GM11168 (cell line): ENCODE results near the gene YIF1A.

Experiments used
- in situ Hi-C: fragments of 300-500 bp; cut with MboI; formaldehyde crosslinking; loops from one replicate; pipeline ENCODE4 v1.12.0; 2022; ENCODE audit warnings: low sequenced_read_pairs; ENCODE audit not compliant: unreplicated experiment

The YIF1A gene

GRCh38 chr11:66275396-66275795 is 13.5 kb downstream of the YIF1A start:
- in situ Hi-C loops: no loop called here

- in situ Hi-C loops: no loop called here
These were observed 14.7 kb downstream of the YIF1A start for GRCh38 chr11:66274219-66274618.

GRCh38 chr11:66272596-66272995 is 16.3 kb downstream of the YIF1A start:
- in situ Hi-C loops: no loop called here

GRCh38 chr11:66271816-66272215 is 17.1 kb downstream of the YIF1A start:
- in situ Hi-C loops: no loop called here

DNA sequence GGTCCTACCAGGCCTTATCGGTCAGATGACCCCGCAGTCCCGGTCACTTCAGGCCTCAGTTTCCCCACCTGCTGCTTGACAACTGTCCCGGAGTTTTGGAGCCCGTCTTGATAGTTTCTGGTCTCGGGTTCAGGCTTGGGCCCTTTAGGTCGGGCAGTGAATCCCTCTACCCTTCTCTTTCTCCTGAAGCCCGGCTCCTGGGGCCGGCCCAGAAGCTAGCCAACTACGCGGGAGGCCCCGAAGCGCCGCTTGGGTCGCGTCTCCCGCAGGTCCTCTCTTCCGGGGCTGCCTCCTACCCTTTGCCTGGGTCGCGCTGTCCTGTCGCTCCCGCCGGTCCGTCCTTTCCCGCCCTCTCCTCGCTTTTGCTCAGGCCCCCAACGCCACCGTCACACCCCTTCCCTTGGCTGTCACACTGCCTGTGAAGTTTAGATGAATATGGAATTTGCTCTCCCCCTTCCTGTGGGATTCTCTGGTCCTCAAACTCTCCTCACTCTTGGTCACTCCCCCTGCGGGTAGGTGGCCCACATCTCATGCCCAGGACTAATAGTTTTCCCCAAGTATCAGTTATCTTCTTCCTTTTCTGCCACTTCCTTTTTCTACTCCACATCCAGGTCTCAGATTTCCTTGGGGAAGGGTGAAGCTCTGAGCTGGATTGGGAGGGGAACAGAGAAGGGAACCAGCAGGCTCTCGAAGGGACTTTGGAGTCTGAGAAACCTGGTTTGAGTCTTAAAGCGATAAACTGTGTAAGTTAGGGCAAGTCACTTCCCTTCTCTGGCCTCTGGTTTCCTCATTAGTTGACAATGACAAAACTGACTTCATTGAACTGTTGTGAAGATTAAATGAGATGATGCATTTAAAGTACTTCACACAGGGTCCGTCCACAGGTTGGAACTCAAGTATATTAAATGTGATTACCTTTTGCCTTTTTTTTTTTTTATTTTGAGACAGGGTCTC is 19.7 kb downstream of the YIF1A start:
- in situ Hi-C loops: no loop called here

GRCh38 chr11:66268244-66268951 is 20.5 kb downstream of the YIF1A start, which contains the start of gene RAB1B:
Gene RAB1B (plus strand): TSS chr11:66268639. CDS start chr11:66268680, 41 bp downstream.
- in situ Hi-C loops: no loop called here

GRCh38 chr11:66267379-66268243 is 21.3 kb downstream of the YIF1A start:
- in situ Hi-C loops: no loop called here

DNA sequence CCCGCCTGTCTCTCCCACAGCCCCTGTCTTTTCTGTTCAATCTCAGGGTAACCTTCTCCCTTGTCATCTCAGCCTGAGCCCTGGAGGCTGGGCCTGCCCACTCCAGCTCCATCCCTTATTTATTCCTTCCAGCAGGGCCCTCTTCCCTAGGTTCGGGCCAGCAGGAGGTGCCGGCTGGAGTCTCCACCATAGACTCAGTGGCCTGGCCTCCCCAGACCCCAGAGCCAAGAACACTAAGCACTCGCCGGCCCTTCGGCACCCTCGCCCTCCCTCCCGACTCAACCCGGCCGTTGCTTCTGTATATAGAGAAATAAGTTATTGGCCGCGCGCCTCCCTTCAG is 21.9 kb downstream of the YIF1A start:
- in situ Hi-C loops: no loop called here

DNA sequence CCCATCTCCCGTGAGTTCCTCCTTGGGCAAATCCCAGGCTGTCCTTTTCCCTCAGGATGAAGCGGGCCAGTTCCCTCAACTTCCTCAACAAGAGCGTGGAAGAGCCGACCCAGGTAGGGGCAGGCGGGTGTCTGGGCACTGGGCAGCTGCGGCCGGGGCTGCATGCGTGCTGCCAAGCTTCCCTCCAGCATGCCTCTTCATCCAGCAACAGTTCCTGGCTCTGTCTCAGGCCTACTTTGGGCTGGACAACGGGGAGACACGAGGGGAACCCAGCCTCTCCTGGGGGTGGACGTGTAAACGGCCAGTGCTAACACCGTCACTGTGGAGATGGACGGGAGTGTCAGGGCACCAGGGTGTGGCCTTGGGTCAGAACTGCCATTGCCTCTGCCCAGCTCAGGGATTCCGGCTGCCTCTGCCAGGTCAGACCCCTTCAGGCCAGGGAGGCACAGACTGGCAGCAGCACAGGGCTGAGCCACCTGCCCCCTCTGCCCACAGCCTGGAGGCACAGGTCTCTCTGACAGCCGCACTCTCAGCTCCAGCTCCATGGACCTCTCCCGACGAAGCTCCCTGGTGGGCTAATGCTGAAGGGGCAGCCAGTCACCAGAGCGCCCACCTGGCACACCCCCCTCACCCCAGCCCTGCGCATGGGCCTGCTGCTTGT is 22.4 kb downstream of the YIF1A start:
- in situ Hi-C loops: no loop called here

GRCh38 chr11:66265531-66266377 is 23.2 kb downstream of the YIF1A start:
- in situ Hi-C loops: no loop called here

- in situ Hi-C loops: no loop called here
These were observed 24.0 kb downstream of the YIF1A start for GRCh38 chr11:66264914-66265313.

DNA sequence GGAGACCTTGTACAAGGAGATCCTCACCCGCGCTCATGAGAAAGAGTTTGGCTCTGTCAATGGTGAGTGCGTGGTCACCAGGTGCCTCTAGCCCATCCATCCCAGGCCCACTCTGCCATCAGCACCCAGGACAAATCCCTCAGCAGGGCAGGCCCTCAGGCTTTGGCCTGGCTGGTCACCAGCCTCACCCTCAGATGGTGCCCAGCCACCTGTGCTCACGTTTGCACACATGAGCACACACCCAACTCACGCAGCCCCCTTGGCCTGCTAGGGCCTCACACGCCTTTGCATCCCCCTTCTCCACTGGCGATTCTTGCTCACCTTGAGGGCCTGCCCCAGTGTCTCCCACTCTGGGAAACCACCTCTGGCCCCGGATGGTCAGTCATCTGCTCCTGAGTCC is 24.6 kb downstream of the YIF1A start:
- in situ Hi-C loops: no loop called here

- in situ Hi-C loops: no loop called here
These were observed 25.2 kb downstream of the YIF1A start for GRCh38 chr11:66263785-66264184.

DNA sequence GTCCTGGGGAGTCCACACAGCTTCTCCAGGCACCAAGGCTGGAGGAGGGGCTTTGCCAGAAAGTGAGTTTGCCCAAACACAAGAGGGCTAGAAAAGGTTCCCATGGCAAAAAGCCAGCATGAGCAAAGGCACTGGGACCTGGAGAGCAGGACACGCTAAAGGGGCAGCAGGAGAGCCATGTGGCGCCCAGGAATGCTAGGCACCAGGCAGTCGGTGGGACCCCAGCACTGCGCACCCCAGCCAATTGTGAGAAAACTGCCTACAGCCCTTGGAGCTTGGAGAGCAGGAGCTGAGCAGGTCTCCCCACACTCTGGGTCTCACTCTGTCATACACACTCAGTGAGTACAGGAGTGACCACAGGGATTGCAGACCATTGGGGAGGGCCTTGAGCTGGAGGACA is 25.7 kb downstream of the YIF1A start:
- in situ Hi-C loops: no loop called here

- in situ Hi-C loops: no loop called here
These were observed 26.2 kb downstream of the YIF1A start for GRCh38 chr11:66262696-66263095.

DNA sequence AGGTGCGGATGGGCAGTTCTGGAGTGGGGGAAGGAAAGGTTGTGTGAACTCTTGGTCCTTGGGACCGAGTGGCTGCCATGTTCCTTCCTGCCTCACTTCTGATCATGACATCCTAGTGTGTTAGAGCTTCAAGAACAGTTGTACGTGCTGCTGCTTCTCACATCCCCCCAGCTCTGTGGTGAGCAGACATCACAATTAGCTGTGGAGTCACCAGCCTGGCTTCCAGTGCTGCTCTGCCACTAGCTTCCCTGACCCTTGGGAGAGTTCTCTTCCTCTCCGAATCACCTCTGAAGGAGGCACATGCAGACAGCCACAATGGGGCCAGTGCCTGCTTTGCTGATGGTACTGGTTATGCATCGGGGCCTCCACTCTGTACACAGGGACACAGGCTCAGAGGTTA is 26.8 kb downstream of the YIF1A start:
- in situ Hi-C loops: no loop called here

DNA sequence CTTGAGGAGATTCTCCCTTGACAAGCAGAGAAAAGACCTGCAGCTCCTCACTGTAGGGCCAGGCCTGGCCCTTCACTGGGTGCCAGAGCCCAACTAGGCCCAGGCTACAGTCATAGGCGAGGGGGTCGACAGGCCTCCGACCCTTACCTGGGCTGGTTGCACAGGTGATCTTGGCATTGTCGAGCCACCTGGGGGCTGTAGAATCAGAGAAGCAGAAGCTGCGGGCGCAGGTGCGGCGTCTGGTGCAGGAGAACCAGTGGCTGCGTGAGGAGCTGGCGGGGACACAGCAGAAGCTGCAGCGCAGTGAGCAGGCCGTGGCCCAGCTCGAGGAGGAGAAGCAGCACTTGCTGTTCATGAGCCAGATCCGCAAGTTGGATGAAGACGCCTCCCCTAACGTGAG is 27.4 kb downstream of the YIF1A start:
- in situ Hi-C loops: no loop called here

DNA sequence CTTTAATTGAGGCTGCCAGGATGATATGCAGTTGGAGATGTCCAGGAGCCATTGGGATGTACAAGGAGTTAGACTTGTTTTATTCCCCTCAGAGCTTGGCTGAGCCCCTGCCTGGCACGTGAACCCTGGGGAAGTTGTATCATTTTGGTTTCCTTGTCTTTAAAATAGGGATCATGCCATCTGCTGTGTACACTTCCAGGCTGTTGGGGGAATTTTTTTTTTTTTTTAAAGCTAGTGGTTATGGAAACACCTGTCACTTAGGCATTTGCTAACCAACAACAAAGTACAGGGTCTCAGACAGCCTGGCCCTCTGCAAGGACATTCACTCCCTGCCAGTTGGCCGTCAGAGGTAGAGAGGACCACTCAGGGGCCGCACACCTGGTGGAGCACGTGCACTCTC is 29.0 kb downstream of the YIF1A start:
- in situ Hi-C loops: no loop called here

DNA sequence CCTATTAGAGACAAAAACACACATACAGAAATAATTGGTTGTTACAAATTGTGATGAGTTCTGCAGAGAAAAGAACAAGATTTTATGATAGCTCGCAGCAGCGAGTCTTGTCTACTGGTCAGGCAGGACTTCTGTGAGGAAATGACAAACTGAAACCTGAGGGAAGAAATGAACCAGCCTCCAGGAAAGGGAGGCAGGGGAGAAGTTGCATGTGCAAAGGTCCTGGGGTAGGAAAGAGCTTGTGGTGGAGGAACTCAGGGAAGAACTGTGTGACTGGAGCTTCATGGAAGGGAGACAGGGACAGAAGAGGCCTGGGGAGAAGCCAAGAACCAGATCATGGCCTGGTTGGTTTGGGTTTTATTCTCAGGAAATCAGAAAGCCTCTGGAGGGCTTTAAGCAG is 29.7 kb downstream of the YIF1A start:
- in situ Hi-C loops: no loop called here
